Measurements from ENCODE around the gene SRGAP2B.
"Not testable (repeated sequence)": the region's sequence is repeated elsewhere in the genome, so short reads cannot be mapped to it uniquely, and the experiment has no call there.

SRGAP2B gene

DNA sequence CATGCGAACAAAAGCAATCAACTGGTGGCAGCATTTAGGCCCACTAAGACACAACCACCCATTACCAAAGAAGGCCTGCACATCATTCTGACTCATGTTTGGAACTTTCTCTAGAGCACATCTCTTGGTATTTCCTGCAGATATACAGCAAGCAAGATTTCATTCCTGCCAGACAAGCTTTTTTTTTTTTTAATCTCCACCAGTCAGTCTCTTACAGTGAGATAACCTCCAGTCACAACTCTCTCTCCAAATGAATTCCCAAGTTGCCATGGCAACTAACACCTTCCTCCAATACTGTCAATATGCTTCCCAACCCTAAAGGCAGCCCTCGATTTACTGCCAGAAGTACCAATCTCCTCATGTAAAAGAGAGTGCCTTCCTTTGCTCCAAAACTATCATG is 59.1 kb downstream of the SRGAP2B start:
- DNase-seq = not testable (repeated sequence)

DNA sequence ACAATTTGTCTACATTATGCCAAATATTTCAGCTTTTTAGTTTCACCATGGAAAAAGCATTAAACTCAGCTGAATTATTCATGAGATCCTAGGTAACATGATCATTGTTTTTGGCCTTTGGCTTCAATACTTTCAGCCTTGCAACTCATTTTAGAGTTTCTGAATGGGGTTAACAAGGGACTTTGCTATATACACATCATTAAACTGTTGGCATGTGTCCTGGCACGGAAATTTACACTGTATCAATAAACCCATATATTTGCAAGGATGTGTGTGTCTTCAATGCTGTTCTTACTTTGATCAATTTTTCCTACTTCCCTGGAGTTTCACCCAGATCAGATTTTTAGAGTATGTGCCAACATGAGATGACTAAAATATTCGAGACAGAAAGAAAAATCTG is 61.6 kb downstream of the SRGAP2B start:
- DNase-seq = not testable (repeated sequence)

DNA sequence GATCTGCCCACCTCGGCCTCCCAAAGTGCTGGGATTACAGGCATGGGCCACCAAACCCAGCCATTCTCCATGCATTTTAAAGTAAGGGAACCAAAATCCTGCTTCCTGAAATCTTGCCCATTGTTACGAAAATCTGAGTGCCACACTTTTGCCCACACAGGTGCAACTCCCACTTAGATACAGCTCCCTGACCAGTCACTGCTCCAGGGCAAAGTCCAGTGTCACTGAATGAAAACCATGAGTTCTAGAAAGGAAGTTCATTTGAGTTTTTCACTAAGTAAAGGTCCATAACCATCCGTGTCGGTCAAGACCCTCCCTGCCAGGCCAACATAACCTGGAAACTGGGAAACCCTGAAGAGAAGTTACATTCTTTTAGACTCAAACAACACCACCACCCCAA is 67.9 kb downstream of the SRGAP2B start:
- DNase-seq = not testable (repeated sequence)

DNA sequence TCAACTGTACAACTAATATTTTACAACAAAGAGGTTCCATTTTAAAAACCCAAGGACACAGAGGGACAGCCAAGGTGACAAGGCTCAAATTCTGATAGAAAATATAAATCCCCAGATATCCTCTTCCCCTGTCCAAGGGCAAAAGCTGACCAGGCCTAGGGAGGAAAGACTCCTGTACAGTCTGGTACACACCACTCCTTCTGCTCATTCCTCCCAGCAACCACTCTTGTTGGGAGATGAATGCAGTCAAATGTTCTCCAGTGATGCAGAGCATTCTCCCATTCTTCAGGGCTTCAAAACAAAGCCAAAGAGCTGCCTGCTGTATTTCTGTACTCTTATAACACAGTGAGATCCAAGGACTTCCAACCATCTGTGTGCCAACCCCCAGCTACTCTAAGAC is 69.8 kb downstream of the SRGAP2B start:
- DNase-seq = not testable (repeated sequence)

DNA sequence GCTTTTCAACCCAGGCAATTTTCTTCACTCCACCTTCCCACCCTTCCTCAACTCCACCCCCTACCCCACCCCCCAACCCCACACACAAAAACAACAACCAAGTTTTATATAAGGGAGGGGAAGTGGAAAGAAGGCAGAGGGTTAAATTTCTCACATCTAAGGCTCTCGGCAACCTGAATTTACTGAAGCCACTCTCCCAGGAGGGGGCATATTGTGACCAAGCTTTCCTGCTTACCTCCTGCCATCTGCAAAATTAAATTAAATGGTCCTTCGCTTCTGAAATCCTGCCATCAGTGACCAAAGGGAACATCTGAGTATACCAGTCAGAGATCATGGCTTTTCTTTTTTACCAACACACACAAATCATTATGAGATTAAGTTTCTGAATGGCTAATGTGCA is 72.9 kb downstream of the SRGAP2B start:
- not testable (repeated sequence) for DNase-seq

DNA sequence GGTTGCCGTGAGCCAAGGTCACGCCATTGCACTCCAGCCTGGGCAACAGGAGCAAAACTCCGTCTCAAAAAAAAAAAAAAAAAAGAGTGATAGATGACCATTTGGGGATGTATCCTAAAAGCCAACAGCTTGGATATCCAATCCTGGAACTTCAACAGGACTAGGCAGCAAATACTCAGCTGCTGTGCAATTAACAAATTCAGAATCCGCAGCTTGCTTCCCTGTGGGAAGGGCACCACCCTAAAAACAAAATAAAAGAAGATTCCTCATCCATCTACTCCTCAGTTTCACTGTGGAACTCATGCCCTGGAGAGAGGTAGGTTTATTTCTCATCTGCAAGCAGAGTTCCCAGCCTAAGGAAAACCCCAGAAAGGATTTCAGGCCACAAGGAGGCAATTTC is 73.4 kb downstream of the SRGAP2B start:
- not testable (repeated sequence) for DNase-seq

DNA sequence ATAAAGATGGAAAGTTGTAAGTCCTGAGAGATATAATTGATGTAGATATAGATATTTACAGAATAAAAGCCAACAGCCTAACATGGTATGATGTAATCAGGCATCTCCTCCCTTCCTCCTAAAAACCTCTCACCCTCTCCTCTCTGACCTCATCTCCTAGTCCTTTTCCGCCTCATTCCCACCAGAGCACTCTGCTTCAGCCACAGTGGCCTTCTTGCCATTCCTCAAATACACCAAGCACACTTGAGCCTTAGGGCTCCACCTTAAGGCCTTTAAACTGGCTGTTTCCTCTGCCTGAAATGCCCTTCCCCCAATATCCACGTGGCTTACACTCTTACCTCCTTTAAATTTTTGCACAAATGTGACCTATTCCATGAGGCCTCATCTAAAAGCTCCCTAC is 75.4 kb downstream of the SRGAP2B start:
- DNase-seq = not testable (repeated sequence)

DNA sequence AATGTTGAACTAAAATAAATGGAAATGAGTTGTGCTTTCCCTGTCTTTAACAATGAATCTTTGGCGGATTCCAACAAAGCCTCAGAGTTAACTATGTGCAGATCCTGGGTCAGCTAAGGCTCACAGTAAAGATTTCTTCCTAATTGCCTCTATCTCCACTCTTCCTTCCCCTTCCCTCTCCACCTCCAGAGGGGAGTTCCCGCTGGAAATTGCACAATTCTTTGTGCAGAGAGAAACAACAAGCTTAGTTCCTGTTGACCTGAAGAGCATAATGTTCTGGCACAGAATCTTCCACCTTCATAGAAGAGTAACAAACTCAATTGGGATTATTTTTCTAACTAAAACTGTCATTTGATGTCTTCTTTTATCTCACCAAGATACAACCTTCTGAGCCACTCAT is 77.4 kb downstream of the SRGAP2B start:
- DNase-seq = not testable (repeated sequence)

DNA sequence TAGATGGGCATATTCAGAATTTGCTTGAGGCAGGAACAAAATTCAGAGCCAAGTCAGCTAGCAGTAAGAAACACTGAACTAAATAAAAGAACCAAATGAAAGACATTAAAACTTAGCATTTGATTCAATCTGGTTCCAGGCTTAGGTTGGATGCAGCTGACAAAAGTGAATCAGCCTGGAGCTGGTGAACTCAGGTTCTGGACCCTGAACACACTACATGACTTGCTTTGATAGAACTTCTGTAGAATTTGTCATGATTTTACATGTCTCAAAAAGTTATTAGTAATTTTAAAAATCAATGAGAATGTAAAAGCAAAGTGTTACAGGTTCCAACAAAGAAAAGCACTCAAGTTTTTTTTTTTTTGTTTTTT is 78.7 kb downstream of the SRGAP2B start:
- not testable (repeated sequence) for DNase-seq

DNA sequence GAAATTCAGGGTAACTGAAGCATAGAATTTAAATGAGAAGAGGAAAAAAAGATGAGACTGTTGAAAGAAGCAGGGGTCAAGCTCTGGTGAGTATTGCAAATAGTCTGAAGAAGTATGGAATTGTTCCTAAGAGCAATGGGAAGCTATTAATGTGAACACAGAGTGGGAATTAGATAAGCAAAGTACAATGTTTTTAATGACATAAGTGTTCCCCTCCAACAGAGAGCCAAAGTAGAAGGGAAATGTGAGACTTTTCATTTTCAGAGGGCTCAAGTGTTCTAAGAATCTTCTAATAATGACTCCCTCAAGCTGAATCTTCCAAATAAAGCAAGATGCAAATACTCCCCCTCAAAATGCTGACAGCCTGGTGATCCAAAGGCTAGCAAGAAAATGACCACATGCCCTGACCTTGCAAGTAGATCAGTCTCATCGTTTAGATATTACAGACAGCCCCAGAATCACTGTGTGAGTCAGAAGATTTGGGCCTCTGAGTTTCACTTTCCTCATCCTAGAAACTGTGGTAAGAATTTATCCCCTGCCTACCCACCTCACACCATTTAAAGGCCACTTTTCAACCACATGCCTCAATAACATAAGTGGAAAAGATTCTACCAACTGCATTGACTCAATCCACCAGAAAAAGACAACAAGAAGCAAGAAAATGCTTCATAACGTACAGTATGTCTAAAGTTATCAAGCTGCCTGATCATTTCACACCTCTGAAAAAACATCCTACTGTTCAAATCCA is 79.2 kb downstream of the SRGAP2B start:
- DNase-seq = not testable (repeated sequence)

DNA sequence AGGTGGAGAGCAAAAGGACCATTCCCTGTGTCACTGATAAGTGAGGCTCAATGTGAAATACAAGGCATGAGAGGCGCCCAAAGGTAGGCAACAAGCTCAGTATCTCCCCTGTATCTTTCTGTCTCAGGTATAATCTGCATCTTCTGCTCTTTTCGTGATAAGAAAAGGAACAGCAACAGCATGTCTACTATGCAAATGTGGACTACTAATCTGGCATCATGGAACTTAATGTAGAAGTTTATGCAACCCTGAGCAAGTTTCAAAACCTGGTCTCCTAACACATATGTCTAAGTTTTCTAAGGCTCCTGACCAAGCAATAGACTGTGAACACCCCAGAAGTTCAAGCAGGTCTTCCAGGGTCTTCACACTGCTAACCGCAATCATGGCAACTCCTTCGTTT is 81.8 kb downstream of the SRGAP2B start:
- not testable (repeated sequence) for DNase-seq

DNA sequence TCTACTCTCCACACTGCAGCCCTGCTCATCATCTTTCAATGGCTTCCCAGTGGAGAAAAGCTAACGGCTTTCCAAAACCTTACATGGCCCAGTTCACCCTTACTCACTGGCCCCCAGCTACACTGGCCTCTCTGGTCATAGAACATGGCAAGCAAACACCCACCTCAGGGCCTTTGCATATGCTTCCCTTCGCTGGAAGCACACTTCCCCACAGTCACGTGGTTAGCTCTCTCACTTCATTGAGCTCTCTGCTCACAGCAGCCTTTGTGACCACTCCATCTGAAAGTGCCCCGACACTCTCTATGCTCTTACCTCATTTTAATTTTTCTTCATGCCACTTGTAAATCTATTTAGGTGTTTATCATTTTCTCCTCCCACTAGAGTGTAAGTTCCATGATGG is 83.3 kb downstream of the SRGAP2B start:
- not testable (repeated sequence) for DNase-seq

DNA sequence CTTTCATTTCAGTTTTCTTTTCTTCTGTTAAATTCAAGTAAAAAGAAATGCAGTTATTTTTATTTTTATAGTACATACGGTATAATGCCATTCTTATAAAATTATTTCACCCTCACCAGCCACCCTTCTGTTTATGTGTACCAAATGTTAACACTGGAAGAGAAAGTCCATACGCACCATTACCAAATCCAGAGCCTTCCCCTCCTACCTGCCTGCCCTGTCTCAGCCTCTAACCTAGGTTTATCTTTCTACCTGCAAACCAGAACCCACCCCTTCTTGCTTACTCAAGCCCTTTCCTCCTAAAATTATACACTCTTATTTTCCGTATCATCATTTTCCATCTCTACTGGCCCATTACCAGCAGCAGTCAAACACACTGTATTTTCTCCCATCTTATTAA is 84.5 kb downstream of the SRGAP2B start:
- DNase-seq = not testable (repeated sequence)

DNA sequence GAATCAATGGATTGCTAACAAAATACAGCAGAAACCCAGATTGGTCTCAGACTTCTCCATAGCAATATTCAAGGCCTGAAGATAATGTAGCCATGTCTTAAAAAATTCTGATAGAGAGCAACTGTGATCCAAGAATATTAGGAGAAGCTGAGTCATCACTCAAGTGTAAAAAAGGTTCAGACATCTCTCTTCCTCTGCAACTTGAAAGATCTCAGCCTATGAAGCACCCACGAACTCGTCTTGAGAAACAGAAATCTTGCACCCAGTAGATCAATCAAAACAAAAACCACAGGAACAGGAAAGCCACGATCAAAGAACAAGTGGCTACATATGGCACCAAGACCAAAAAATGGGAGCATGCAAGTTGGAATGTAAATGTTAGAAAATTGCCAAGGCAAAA is 85.2 kb downstream of the SRGAP2B start:
- DNase-seq = not testable (repeated sequence)

DNA sequence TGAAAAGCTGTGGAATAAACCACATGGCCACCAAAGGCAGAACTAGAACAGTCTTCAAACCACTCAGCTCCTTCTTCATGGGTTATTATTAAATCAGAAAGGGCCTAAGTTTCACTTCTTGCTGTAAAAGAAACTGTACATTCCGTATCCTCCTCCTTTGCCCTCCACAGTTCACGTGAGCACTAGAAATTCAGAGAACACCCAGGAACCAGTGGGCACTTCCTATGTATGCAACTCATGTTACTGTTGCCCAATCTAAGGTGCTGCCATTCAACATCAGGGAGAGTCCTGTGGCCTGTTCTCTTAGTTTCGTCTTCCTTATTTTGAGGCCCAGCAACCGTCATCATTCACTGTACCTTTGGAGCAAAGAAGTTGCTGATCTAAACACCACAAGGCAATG is 86.7 kb downstream of the SRGAP2B start:
- not testable (repeated sequence) for DNase-seq

DNA sequence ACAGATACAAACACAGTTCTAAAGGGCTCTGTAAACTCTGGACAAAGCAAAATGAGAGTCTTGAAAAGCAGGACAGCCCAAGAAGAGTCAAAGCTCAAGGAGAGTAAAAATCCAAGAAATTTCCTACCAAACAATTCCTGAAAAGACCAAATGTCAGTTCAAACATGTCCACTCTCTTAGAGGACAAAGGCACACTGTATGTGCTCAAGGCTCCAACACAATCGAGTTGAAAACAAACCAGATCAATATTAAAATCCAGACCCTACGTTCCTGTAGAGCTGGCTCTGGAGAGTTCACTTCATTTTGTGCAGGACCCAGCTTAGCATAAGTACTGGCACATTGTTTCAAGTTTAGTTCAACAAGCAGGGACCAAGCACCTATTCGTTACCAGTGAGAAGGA is 90.0 kb downstream of the SRGAP2B start:
- DNase-seq = not testable (repeated sequence)

DNA sequence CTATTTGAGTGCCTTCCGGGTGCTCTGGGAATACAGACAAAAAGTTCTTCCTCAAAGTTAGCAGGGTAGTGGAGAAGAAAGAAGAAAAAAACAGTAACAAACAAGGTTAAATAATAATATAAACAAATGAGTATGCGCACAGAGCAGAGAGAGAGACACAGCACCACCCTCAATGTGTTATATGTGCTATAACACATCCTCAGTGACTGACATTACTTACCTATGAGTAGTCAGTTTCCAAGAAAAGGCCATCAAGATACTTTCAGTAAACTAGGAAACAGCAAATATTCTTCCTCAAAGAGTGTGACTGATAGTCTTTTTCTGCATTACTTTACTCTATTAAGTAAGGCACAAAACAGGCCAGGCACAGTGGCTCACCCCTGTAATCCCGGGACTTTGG is 93.7 kb downstream of the SRGAP2B start:
- DNase-seq = not testable (repeated sequence)

DNA sequence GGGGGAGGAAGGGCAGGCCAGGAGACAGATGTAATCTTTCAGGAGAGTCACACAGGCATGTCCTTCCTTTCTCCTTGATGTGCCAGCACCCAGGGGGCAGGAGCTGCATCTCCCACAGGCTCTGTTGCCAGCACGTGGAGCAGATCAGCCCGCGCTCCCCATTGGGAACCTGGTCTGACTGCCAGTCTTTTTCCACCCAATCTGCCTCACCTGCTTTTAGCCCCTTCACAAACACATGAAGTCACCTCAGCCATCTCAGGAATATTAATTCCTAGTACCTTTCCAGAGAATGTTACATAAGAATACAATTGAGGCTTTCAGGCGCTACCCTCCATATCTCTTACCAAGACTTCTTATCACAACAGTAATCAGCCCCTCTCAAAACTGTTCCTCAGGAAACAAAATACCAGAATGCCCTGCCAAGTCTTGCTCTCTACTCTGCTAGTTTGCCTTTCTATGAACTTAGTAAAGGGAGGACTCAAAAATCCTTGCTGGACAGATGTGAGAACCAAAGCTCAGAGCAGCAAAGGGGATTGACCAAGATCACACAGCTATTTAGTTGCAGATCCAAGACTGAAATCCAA is 94.3 kb downstream of the SRGAP2B start:
- DNase-seq = not testable (repeated sequence)

DNA sequence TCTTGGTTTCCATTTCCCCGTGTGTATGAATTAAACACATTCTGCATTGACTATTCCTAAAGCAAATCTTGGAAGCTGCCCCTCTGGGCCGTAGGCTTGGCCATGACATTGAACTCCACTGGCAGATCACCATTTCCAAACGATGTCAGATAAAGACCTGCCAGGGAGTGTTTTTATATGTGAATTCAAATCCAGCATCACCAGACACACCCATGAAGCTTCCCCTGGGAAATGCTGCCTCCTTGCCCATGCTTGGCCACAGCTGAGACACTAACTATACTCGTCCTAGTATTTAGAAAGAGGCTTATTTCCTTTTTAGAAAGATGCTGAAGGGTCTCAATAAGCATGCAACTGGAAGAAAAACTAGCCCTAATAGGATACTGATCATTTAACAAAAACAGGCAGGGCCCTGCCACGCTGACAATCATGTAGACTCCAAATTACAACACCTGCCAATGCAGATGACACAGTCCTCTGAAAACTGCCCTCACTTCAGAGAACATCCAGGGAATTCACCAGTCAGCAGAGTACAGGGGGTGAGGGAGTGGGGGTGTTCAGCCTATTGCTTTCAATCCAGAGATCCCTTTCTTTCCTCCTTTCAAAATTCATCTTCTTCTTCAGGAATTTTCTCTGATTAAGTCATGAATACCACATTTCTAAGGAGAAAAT is 94.9 kb downstream of the SRGAP2B start:
- DNase-seq = not testable (repeated sequence)

DNA sequence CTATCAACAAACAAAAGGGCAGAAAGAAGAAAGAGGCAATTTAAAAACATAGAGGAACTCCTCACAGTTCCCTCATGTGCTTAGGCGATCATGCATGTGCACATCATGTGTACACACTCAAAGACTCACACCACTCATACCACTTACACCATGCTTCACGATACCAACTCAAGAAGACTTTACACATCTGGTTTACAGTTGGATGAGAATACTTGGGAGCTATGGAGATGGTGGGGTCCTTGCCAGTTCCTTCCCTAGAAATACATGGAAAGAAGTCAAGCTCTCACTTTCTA is 96.2 kb downstream of the SRGAP2B start:
- DNase-seq = not testable (repeated sequence)

DNA sequence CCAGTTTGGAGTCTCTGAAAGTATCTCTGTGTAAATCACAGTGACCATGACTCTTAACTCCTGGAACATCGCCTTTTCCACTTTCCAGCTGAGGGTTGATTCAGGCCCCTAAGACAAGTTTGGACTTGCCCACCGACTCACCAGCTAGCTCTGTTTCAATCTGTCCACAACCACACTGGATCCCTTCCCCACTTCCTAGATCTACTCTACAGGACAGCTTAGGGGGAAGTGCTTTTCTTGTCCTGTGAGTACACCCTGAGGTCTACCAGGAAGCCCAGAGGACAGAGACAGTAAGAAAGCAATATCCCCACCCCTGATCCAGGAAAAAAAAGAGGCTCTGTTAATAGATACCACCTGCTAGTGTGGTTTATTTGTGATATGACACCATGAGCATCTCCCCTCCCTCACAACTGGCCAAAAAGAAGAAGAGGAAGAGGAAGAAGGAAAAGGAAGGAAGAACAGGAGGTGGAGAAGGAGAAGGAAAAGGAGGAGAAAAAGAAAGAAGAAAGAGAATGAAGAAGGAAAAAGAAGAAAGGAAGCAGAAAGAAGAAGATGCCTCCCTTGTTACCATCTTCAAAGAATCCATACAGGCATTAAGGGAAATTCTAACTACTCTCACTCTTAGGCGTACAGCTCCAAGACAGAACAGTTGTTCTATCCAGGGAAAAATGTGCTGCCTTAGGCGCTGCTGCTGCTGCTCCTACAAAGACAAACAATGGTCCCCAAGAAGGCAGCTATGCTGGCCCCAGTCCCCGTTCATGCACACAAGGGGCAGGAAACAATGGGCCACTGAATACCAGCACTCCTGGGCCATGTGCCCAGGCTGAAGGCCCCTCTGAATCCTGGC is 96.8 kb downstream of the SRGAP2B start:
- not testable (repeated sequence) for DNase-seq

DNA sequence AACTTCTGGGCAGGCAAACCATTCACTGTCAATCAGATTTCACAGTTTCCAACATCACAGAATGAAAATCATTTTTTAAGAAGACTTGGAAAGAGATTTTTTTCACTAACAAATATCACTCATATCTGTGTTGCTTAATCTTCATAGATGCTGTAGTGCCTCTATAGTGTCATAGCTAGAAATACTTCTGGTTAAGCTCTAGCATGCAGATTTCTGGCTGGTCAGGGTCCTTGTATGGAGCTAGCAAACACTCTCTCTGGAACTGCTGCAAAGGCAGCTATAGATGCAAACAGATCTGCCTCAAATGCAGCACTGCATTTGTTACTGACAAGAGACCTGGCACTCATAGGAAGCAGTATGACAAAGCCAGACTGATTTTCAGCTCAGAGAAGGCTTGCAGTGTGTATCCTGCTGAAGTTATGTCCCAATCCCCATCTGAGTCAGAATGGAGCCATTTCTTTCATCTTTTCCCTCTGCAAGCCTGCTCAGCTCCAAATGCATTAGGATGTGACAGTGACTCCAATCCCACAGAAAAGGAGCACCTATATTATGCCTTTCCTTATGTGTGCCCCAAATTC is 99.2 kb downstream of the SRGAP2B start:
- not testable (repeated sequence) for DNase-seq

DNA sequence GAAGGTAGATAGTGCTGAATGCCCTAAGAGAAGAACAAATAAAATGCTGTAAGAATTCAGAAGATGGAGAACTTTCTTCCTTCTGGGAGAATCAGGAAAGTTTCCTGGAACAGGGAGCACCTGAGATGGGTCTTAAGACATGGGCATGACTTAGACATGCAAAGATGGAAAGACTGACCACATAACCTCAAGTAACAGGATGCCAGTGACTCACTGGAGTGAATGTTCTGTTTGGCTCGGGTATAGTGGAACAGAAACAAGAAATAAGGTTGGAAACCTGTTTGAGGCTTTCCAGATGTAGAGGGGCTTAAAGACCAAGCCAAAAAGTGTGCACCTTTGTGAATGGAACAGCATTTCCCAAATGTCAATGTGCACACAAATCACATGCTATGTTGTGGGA is 102.2 kb downstream of the SRGAP2B start:
- not testable (repeated sequence) for DNase-seq

All from NCI-H446 (cell line).